Measurements from ENCODE around the gene USF2.

DNA sequence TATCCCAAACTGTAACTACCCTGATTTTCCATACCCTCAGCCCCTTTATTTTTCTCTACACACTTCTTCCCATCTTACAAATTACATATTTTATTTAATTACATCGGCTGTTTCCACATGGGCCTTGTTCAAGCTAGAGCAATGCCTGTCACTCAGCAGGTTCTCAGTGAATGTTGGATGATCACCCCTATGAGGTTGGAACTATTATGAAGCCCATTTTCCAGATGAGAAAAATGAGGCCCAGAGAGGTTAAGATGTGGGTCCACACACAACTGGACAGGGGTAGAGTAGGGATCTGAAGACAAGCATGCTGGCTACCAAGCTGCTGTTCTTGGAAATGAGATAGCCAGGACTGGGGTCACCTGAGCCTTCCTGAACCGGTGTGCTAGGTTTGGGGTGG lies 33.2 kb downstream of the USF2 start:
- no peak for TF ChIP-seq SUZ12 (IDR thresholded peaks at IDR 0.05; ENCODE audit: extremely low read depth, insufficient read depth, insufficient read length)
- TF ChIP-seq ZNF274 (IDR thresholded peaks at IDR 0.05; ENCODE audit: low read depth, low read length) = no peak
- no peak for TF ChIP-seq YY1 (IDR thresholded peaks at IDR 0.05; ENCODE audit: insufficient read depth, insufficient read length)

Measured in NT2/D1 (cell line).